HG02852 (cell line): ENCODE data around the gene SORCS1.

ENCODE experiments used
- ATAC-seq: cut with Tn5 transposase; IDR thresholded peaks from one replicate; pipeline ENCODE4 v1.9.1; 2021; ENCODE audit warnings: mild to moderate bottlenecking, moderate library complexity; ENCODE audit not compliant: unreplicated experiment

SORCS1 gene

GRCh38 chr10:106826716-106827115 is 337.8 kb downstream of the SORCS1 start:
- ATAC-seq, result no peak

- no peak for ATAC-seq
Observed at GRCh38 chr10:106825576-106826364, 338.7 kb downstream of the SORCS1 start.

GRCh38 chr10:106820579-106820978 is 343.9 kb downstream of the SORCS1 start:
- ATAC-seq, result no peak

GRCh38 chr10:106819490-106819889 is 345.0 kb downstream of the SORCS1 start:
- ATAC-seq, result no peak

GRCh38 chr10:106816318-106817085 is 348.0 kb downstream of the SORCS1 start:
- no peak for ATAC-seq

GRCh38 chr10:106815427-106816043 is 349.0 kb downstream of the SORCS1 start:
- ATAC-seq, result no peak

GRCh38 chr10:106804992-106805582 is 359.4 kb downstream of the SORCS1 start:
- no peak for ATAC-seq

GRCh38 chr10:106802949-106803348 is 361.6 kb downstream of the SORCS1 start:
- ATAC-seq, result no peak

GRCh38 chr10:106799776-106800175 is 364.7 kb downstream of the SORCS1 start:
- no peak for ATAC-seq

- peak; percentile 78 for ATAC-seq
Observed at GRCh38 chr10:106795619-106796018, 368.9 kb downstream of the SORCS1 start.

GRCh38 chr10:106793617-106794016 is 370.9 kb downstream of the SORCS1 start:
- no peak for ATAC-seq

- ATAC-seq, result no peak
Observed at GRCh38 chr10:106789623-106790022, 374.9 kb downstream of the SORCS1 start.

- no peak for ATAC-seq
Observed at GRCh38 chr10:106788982-106789381, 375.5 kb downstream of the SORCS1 start.

GRCh38 chr10:106785528-106785927 is 379.0 kb downstream of the SORCS1 start:
- ATAC-seq, result no peak

GRCh38 chr10:106780632-106781031 is 383.9 kb downstream of the SORCS1 start:
- no peak for ATAC-seq

- no peak for ATAC-seq
Observed at GRCh38 chr10:106777841-106778240, 386.7 kb downstream of the SORCS1 start.

- ATAC-seq, result no peak
Observed at GRCh38 chr10:106775127-106775526, 389.4 kb downstream of the SORCS1 start.

GRCh38 chr10:106772957-106773356 is 391.5 kb downstream of the SORCS1 start:
- ATAC-seq, result no peak

- no peak for ATAC-seq
Observed at GRCh38 chr10:106771154-106771553, 393.4 kb downstream of the SORCS1 start.

GRCh38 chr10:106768204-106768603 is 396.3 kb downstream of the SORCS1 start:
- no peak for ATAC-seq

- ATAC-seq, result no peak
Observed at GRCh38 chr10:106765928-106766327, 398.6 kb downstream of the SORCS1 start.
